GM20000 (cell line): ENCODE data around the gene ADGRD2.

Source experiments
- DNase-seq: peaks from one replicate; pipeline ENCODE4 v3.0.0; 2012; ENCODE audit warnings: low spot score
- CTCF ChIP-seq: IDR thresholded peaks from 2 replicates; pipeline ENCODE4 v1.5.1; 2012; ENCODE audit warnings: mild to moderate bottlenecking, control low read depth; ENCODE audit errors: extremely low read depth, missing control alignments

Gene ADGRD2

GRCh38 chr9:124458441-124458840 lies 8.2 kb downstream of the ADGRD2 start:
- TF ChIP-seq CTCF, result no peak
- no peak for DNase-seq

GRCh38 chr9:124462739-124463138 lies 12.5 kb downstream of the ADGRD2 start:
- TF ChIP-seq CTCF, result no peak
- no peak for DNase-seq

GRCh38 chr9:124465736-124466135 lies 15.5 kb downstream of the ADGRD2 start:
- DNase-seq, result no peak
- no peak for TF ChIP-seq CTCF

DNA sequence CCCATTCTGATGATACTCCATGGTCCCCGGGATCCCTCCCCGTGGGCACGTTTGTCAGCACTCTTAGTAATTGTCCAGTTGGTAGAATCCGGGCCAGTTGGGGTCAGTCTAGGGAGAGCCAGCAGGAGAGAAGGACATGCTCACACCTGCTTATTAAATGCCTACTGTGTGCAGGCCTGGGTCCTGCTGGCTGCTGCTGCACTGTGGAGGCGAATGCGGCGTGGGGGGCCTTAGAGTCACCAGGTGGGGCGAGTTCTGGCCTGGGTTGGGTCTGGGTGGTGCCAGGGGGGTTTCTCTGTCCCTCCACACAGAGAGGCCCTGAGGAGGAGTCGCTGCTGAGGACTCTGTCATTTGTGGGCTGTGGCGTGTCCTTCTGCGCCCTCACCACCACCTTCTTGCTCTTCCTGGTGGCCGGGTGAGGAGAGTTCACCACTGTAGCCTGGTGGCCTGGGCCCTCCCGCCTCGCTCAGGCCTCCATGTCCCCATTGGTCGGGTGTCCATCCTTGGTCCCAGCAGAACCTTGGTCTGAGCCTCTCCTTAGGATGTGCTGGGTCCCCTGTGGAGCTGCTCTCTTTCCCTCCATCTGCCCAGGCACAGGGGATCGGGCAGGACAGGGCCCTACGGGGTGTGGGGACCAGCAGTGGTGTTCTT lies 17.3 kb downstream of the ADGRD2 start:
- DNase-seq, result no peak
- no peak for TF ChIP-seq CTCF

DNA sequence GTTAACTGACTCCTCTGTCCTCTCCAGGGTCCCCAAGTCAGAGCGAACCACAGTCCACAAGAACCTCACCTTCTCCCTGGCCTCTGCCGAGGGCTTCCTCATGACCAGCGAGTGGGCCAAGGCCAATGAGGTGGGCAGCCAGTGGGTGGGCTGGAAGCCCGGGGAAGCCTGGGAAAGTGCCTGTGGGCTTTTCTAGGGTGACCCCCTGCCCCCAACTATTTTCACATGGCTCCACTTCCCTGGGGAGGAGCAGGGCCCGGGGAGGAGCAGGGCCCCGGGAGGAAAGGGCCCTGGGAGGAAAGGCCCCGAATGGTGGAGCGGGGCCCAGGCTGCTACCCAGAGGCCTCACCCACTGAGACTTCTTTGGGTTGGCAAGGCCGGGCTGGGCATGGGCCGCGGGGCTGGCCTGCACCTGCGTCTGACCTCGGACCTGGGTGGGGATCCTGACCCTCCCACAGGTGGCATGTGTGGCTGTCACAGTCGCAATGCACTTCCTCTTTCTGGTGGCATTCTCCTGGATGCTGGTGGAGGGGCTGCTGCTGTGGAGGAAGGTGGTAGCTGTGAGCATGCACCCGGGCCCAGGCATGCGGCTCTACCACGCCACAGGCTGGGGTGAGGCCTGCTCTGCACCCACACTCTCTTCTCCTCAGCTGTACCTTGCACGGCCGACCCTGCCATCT lies 17.9 kb downstream of the ADGRD2 start:
- no peak for TF ChIP-seq CTCF
- DNase-seq, result no peak

DNA sequence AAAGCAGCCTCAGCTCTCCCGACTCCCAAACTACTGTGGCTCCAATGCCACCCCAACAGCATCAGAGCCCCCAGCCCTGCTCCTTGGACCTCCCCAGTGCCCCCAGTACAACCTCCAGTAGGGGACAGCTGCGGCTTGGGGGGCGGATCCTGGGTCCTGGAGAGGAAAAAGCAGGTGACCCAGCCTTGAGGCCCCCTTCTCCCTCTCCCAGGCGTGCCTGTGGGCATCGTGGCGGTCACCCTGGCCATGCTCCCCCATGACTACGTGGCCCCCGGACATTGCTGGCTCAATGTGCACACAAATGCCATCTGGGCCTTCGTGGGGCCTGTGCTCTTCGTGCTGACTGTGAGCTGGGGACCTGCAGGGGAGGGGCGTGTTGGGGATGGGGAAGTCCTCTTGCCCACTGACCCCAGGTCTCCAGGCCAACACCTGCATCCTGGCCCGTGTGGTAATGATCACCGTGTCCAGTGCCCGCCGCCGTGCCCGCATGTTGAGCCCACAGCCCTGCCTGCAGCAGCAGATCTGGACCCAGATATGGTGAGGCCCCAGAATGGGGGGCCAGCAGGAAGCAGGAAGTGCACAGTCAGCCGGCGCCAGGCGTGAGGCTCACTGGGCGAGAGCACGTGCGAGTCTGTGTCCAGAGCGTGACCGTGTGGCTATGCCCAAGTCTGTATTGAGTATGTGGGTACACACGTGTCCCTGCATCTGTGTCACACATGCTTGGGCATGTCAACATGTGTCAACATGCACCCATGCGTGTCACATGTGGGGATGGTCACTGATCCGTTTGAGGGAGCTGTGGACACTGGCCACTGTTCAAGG lies 19.0 kb downstream of the ADGRD2 start:
- TF ChIP-seq CTCF, result no peak
- DNase-seq, result no peak

DNA sequence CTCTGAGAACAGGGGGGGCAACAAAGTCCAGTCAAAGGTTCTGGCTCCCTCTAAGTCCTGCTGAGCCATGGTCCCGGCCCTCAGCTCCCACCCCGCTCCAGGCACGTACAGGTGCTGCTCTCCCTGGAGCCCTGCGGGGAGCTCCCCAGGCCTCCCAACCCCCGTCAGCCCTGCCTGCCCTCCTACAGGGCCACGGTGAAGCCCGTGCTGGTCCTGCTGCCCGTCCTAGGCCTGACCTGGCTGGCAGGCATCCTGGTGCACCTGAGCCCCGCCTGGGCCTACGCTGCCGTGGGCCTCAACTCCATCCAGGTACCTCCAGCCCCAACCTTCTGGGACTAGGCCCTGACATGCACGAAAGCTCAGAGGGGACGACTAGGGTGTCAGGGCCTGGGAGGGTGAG lies 20.1 kb downstream of the ADGRD2 start:
- TF ChIP-seq CTCF, result no peak

More for the DNA sequence above, 20.1 kb downstream of the ADGRD2 start:
- no peak for DNase-seq
